Renal pelvis (tissue), 4 donors: Measurements from ENCODE around the gene PHF20. TPM values are rescaled to one million over a fixed set of nuclear protein-coding genes. Genes with fewer than 3 reads are reported as not detected.
A peak's percentile ranks its signal among the peaks of the same experiment; 100 is the strongest.
"Not testable (repeated sequence)": the region's sequence is repeated elsewhere in the genome, so short reads cannot be mapped to it uniquely, and the experiment has no call there.

Experiments used
- DNase-seq: peaks from one replicate; pipeline ENCODE4 v3.0.0-alpha.2; 2013
- polyA plus RNA-seq, 3 donors: library from polyadenylated mRNA; unstranded; fragments of 120-200 nt; gene quantifications; one replicate each; pipeline ENCODE4 v1.2.1, GENCODE V29; 2013; ENCODE audit not compliant: insufficient read length in 3 of 3

The PHF20 gene
- polyA plus RNA-seq, 3 donors: 30.2 to 34.8 (median 32.2) TPM

- no peak for DNase-seq
These were observed 196.3 kb downstream of the PHF20 start, which contains the start of gene CNBD2 for GRCh38 chr20:35967979-35968640. Gene CNBD2 (plus strand): TSS chr20:35968590. CDS start chr20:35968763, 173 bp downstream.

- no peak for DNase-seq
These were observed 197.1 kb downstream of the PHF20 start for GRCh38 chr20:35968930-35969329.

GRCh38 chr20:35971981-35972380 lies 200.2 kb downstream of the PHF20 start:
- DNase-seq: no peak

GRCh38 chr20:35972462-35972861 lies 200.6 kb downstream of the PHF20 start:
- DNase-seq: no peak

- no peak for DNase-seq
These were observed 202.4 kb downstream of the PHF20 start for GRCh38 chr20:35974256-35974655.

- DNase-seq: no peak
These were observed 204.0 kb downstream of the PHF20 start for GRCh38 chr20:35975576-35976373.

GRCh38 chr20:35978041-35978513 lies 206.3 kb downstream of the PHF20 start:
- no peak for DNase-seq

- no peak for DNase-seq
These were observed 207.7 kb downstream of the PHF20 start for GRCh38 chr20:35979544-35979943.

- no peak for DNase-seq
These were observed 210.2 kb downstream of the PHF20 start for GRCh38 chr20:35981969-35982368.

GRCh38 chr20:35984382-35984781 lies 212.6 kb downstream of the PHF20 start:
- no peak for DNase-seq

- DNase-seq: no peak
These were observed 214.0 kb downstream of the PHF20 start for GRCh38 chr20:35985806-35986205.

GRCh38 chr20:35988910-35989463 lies 217.2 kb downstream of the PHF20 start:
- no peak for DNase-seq

GRCh38 chr20:35991142-35991771 lies 219.4 kb downstream of the PHF20 start:
- DNase-seq: peak; percentile 16

GRCh38 chr20:35992713-35993335 lies 221.0 kb downstream of the PHF20 start:
- peak; percentile 64 for DNase-seq

- peak; percentile 85 for DNase-seq
These were observed 223.2 kb downstream of the PHF20 start for GRCh38 chr20:35994994-35995453.

GRCh38 chr20:35996492-35996891 lies 224.7 kb downstream of the PHF20 start:
- DNase-seq: not testable (repeated sequence)

Other genes with a start within 250 kb of the PHF20 start
- gene C20orf173, start 242.4 kb upstream of the PHF20 start, polyA plus RNA-seq: not detected
- gene ERGIC3, start 229.9 kb upstream of the PHF20 start, polyA plus RNA-seq: 100 to 1,000 TPM; 348 to 369 (median 365) TPM
- gene SPAG4, start 156.2 kb upstream of the PHF20 start, polyA plus RNA-seq: 1 to 10 TPM; 2.6 to 6.5 (median 4.6) TPM
- 100 to 1,000 TPM; 166 to 209 (median 203) TPM for gene CPNE1, start 107.1 kb upstream of the PHF20 start, polyA plus RNA-seq
- 100 to 1,000 TPM in 2 of 3 donors, 10 to 100 TPM in 1; 94.7 to 106 (median 102) TPM for gene RBM12, start 107.1 kb upstream of the PHF20 start, polyA plus RNA-seq
- 10 to 100 TPM; 27.3 to 31.6 (median 31.1) TPM for gene NFS1, start 72.7 kb upstream of the PHF20 start, polyA plus RNA-seq
- 100 to 1,000 TPM in 1 of 3 donors, 10 to 100 TPM in 2; 76.5 to 100 (median 91.1) TPM for gene ROMO1, start 72.6 kb upstream of the PHF20 start, polyA plus RNA-seq
- 100 to 1,000 TPM; 540 to 689 (median 646) TPM for gene RBM39, start 29.8 kb upstream of the PHF20 start, polyA plus RNA-seq
- 10 to 100 TPM; 42.5 to 65.3 (median 59.9) TPM for gene SCAND1, start 182.5 kb downstream of the PHF20 start, polyA plus RNA-seq
- 1 to 10 TPM in 1 of 3 donors, under 1 TPM in 2; 0.65 to 1.0 (median 0.83) TPM for gene CNBD2, start 196.6 kb downstream of the PHF20 start, polyA plus RNA-seq